Hematopoietic multipotent progenitor cell treated with erythropoietin and hydrocortisone succinate and interleukin-3 and kit ligand, for 4 days (in vitro differentiated cells): ENCODE results near the gene RBM43.

ENCODE experiments used
- DNase-seq: peaks from one replicate; pipeline ENCODE4 v3.0.0-alpha.2; 2015

RBM43 gene

GRCh38 chr2:151206446-151206968, 55.2 kb downstream of the RBM43 start:
- no peak for DNase-seq

GRCh38 chr2:151205571-151205970, 56.1 kb downstream of the RBM43 start:
- no peak for DNase-seq

GRCh38 chr2:151204756-151205155, 56.9 kb downstream of the RBM43 start:
- no peak for DNase-seq

- DNase-seq = peak; percentile 25
Observed at GRCh38 chr2:151200844-151201243, 60.8 kb downstream of the RBM43 start.

GRCh38 chr2:151200277-151200676, 61.4 kb downstream of the RBM43 start:
- DNase-seq = no peak

GRCh38 chr2:151198645-151199044, 63.0 kb downstream of the RBM43 start:
- DNase-seq = no peak
